NOMO-1 (cell line): ENCODE results near the gene MVB12B.
"Not testable (repeated sequence)": the region's sequence is repeated elsewhere in the genome, so short reads cannot be mapped to it uniquely, and the experiment has no call there.

Source experiments
- DNase-seq, 2 experiments: peaks; one replicate each; lab custom pipeline; 2025; ENCODE audit not compliant: unreplicated experiment in 2 of 2; lab: John Stamatoyannopoulos, UW

MVB12B gene

DNA sequence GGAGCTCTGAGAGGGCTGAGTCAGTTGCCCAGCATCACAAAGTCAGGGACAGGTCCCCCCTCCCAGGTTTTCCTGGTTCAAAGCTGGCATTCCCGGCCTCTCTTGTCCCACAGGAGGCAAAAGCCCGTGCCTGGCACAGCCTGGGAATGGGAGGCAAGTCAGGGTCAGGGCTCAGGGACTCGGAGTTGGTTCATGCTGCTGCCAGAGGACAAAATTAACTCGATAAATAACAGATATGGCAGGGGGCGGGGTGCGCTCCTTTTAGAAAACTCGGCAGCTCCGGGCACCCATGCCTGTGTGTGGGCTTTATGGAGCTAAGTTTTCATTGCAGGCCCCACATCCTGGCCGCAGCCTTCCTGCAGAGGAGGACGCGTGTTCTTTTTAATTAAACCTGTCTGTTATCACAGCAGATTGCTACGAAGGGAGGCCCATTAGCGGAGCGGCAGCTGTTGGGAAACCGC is 224.3 kb downstream of the MVB12B start:
- no peak for DNase-seq

DNA sequence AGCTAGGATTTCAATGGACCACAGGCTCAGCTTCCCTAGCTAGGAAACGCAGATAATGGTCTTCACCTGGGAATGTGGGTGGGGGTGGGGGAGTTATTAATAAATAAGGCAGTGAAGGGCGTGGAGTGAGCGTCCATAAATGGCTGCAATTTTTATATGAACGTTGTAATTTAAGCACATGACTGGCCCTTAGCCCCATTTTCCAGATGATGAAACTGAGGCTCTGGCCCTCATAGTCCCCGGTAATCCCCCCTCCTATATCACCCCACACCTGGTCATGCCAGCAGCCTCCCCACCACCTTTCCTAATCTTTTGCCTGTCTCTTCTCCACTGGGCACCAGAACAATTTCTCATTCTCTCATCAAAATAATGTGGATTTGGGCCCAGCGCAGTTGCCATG is 225.2 kb downstream of the MVB12B start:
- no peak for DNase-seq

DNA sequence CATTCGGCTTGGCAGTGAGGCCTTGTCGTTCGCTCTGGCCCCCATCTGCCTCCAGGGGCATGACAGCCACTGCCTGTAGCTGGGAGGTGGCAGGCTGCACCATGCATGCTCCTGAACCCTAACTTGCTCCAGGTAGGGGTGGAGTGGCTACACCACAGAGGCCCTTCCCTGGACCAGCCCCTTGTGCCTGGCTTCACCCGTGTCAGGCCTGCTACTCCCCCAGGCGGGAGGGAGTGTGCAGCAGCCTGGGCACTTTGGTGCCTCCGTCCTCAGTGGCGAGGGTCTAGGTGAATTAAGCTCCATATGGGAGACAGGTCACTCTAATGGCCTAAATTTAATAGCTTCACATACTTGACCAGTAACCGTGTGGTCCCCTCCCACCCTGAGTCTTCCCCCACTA is 227.7 kb downstream of the MVB12B start:
- no peak for DNase-seq

DNA sequence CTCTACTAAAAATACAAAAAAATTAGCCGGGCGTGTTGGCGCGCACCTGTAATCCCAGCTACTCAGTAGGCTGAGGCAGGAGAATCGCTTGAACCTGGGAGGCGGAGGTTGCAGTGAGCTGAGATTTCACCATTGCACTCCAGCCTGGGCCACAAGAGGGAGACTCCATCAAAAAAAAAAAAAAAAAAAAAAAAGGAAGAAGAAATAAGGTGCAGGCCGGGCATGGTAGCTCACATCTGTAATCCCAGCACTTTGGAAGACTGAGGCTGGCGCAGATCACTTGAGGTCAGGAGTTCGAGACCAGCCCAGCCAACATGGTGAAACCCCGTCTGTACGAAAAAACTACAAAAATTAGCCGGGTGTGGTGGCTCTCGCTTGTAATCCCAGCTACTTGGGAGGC is 228.8 kb downstream of the MVB12B start:
- DNase-seq = not testable (repeated sequence)
